ENCODE results near the gene RBM12. TPM values are rescaled to one million over a fixed set of nuclear protein-coding genes. Genes with fewer than 3 reads are reported as not detected.

Gene RBM12
- polyA plus RNA-seq, 1 experiment, result 54.4 TPM

DNA sequence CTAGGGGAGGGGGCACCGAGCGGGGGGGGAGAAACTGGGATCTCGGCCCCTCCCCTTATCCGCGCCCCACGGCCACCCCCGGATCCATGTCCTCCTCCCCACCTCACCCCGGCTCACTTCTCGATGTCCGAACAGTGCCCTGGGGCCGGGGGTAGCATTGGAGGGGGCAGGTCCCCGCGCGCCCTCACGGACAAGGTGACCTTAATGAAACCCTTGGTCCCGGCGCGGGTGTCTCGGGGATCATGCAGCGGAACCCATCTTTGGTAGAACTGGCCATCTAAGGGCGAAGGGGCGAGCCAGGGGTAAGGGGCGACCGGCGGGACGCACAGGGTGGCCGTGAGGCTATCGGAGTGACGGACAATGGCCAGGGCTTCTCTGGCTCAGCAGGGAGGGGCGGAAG lies 62.7 kb downstream of the RBM12 start:
- no peak for DNase-seq (ENCODE audit: low read depth)
- Histone ChIP-seq H3K36me3 (ENCODE audit: control insufficient read depth, insufficient read depth, low read length) (no peaks in the 10 kb centered on the region), H3K4me3 (ENCODE audit: low read depth, low read length) (peak overlapping the region; percentile 30), H3K27me3 (ENCODE audit: control insufficient read depth, insufficient read depth, low read length) (peaks cover 12% of the 10 kb centered on the region)
- ChIA-PET POLR2A (no interaction called here), CTCF (interaction anchor here (1.0 to 1.7 kb wide), 2 partner anchors 17 to 136 kb away, joined by 4 to 6 read pairs; no protein-coding TSS in a partner anchor)
- TF ChIP-seq, protein P1, sequence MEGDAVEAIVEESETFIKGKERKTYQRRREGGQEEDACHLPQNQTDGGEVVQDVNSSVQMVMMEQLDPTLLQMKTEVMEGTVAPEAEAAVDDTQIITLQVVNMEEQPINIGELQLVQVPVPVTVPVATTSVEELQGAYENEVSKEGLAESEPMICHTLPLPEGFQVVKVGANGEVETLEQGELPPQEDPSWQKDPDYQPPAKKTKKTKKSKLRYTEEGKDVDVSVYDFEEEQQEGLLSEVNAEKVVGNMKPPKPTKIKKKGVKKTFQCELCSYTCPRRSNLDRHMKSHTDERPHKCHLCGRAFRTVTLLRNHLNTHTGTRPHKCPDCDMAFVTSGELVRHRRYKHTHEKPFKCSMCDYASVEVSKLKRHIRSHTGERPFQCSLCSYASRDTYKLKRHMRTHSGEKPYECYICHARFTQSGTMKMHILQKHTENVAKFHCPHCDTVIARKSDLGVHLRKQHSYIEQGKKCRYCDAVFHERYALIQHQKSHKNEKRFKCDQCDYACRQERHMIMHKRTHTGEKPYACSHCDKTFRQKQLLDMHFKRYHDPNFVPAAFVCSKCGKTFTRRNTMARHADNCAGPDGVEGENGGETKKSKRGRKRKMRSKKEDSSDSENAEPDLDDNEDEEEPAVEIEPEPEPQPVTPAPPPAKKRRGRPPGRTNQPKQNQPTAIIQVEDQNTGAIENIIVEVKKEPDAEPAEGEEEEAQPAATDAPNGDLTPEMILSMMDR (IDR thresholded peaks at IDR 0.05; ENCODE audit: insufficient read depth, low read depth, low read length), result no peak

DNA sequence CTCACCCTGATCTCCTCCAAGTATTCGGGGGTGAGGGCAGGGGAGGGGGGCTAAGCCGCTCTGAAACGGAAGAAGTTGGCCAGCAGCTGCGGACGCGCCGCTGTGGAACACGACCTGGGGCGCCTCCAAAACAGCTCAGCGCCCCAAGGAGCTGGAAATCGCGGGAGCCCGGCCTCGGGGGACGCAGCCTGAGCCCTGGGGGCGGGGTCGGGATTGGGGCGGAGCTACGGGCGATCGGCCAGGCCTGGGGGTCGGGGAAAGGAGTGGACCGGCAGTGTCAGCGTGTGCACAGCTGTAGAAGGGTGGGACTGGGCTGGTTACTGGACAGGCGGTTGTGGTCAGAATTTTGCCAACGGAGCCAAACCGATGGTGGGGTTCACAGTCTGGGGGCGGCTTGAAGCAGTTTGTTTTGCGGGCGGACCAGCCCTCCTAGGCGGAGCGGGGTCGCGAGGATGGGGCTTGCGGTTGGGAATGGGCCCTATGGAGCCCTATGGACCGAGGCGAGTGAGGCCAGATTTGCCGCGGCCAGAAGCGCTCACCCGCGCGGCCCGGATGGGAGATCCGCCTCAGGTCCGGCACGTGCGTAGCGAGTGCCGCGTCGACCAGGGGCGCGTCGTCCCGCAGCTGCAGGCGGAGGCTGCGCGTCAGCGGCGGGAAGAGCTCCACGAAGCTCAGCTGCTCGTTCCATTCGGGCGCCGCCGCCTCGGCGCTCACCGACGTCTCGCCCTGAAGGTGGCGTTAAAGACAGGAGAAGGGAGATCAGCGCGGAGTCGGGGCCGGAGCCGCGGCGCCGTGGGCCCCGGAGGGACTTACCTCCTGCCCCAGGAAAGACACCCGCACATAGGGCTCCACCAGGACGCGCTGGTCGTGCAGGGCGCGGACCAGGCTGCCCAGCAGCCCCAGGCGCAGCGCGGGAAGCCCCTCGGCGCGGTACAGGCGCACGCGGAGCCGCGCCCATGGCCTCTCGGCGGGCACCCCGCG lies 63.4 kb downstream of the RBM12 start:
- DNase-seq (ENCODE audit: low read depth), result no peak
- POLR2A ChIA-PET, result no interaction called here
- H3K27me3 ChIP-seq (ENCODE audit: control insufficient read depth, insufficient read depth, low read length), result peaks cover 12% of the 10 kb centered on the region
- TF ChIP-seq, protein P1 (IDR thresholded peaks at IDR 0.05; ENCODE audit: insufficient read depth, low read depth, low read length), result peak; percentile 46
- CTCF ChIA-PET, result interaction anchor here (0.9 to 1.7 kb wide), 4 partner anchors 8 to 135 kb away, joined by 3 to 6 read pairs (median 4); no protein-coding TSS in a partner anchor
- no peaks in the 10 kb centered on the region for H3K36me3 ChIP-seq (ENCODE audit: control insufficient read depth, insufficient read depth, low read length)
- peak overlapping the region; percentile 30 for H3K4me3 ChIP-seq (ENCODE audit: low read depth, low read length)

DNA sequence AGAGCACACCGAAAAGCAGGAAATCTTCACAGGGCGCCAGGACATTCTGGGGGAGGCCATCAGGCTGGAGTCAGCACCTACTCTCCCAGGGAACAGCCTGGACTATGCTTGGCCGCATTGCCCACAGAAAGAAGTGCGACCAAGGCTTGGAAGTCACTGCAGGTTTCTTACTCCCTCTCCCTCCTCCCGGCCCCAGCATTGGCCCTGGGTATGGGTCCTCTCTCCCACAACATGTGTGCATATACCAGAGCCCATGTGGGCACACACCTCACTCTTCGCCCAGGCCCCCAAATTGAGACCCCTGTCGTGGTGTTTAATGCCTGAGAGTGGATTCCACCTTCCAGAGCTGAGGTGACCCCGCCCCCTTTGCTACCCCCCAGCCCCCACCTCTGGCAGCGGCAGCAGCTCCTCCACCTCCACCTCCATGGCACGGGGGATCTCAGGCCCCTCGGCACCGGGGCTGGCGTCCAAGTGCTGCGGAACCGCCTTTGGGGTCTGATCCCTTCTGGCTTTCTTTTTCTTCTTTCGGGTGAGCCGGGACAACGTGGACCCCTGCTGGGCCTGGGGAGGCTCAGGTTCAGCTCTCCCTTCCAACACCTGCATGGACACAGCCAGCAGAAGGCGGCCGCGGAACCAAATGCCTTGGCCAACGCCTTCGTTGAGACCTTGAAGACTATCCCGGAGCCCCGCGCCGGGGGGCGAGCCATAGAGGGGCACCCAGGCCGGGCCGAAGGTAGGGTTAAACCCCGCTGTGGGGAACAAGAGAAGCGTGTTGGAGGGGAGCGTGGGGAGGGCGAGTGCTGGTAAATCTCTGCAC lies 64.3 kb downstream of the RBM12 start:
- TF ChIP-seq, protein P1 (IDR thresholded peaks at IDR 0.05; ENCODE audit: insufficient read depth, low read depth, low read length), result no peak
- CTCF ChIA-PET, result interaction anchor here (0.9 to 1.7 kb wide), 3 partner anchors 9 to 18 kb away, joined by 3 to 6 read pairs (median 4); no protein-coding TSS in a partner anchor
- POLR2A ChIA-PET, result no interaction called here
- no peak overlapping the region; the same call in 1 of the 2 replicates for H3K4me3 ChIP-seq (ENCODE audit: low read depth, low read length)
- H3K36me3 ChIP-seq (ENCODE audit: control insufficient read depth, insufficient read depth, low read length), result no peaks in the 10 kb centered on the region
- H3K27me3 ChIP-seq (ENCODE audit: control insufficient read depth, insufficient read depth, low read length), result peaks cover 12% of the 10 kb centered on the region
- no peak for DNase-seq (ENCODE audit: low read depth)

DNA sequence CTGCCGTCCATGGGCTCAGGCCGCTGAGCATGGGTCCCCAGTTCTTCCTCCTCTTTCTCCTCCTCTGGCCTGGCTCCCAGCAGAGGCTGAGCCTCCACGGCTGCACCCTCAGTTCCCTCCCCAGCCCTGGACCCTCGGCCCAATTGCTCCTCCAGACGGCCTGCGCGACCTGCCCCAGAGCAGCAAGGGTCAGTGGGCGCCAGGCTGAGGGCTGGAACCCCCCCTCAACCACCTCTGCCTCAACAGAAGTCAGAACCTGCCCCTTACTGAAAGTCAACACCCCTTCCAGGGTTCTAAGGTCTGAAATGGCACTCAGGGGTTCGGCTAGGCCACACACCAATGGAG lies 65.0 kb downstream of the RBM12 start:
- no peak for DNase-seq (ENCODE audit: low read depth)
- CTCF ChIA-PET, result no interaction called here
- H3K36me3 ChIP-seq (ENCODE audit: control insufficient read depth, insufficient read depth, low read length), result no peaks in the 10 kb centered on the region
- H3K4me3 ChIP-seq (ENCODE audit: low read depth, low read length), result no peak overlapping the region
- peaks cover 12% of the 10 kb centered on the region for H3K27me3 ChIP-seq (ENCODE audit: control insufficient read depth, insufficient read depth, low read length)
- POLR2A ChIA-PET, result no interaction called here
- TF ChIP-seq, protein P1 (IDR thresholded peaks at IDR 0.05; ENCODE audit: insufficient read depth, low read depth, low read length), result no peak

Small RNA genes lying within 50 kb of the gene (small RNA-seq; reads per million reads assigned to genes)
- not detected for gene RNU6-759P (ENCODE audit: insufficient read length, low read depth, low replicate concordance)

Other genes with a start within 250 kb of the RBM12 start
- gene GDF5, start 226.7 kb downstream of the RBM12 start, polyA plus RNA-seq (2011; rRNA removed), result 7.6 and 10.9 TPM in 2 replicates
- 6.6 and 7.9 TPM in 2 replicates for gene CEP250, start 209.3 kb downstream of the RBM12 start, polyA plus RNA-seq (2011; rRNA removed)
- not detected in 2 replicates for gene C20orf173, start 135.2 kb downstream of the RBM12 start, polyA plus RNA-seq (2011; rRNA removed)
- 567 and 917 TPM in 2 replicates for gene ERGIC3, start 122.8 kb downstream of the RBM12 start, polyA plus RNA-seq (2011; rRNA removed)
- 8.3 and 11.4 TPM in 2 replicates for gene SPAG4, start 49.1 kb downstream of the RBM12 start, polyA plus RNA-seq (2011; rRNA removed)
- gene CPNE1, start within 50 bp of the RBM12 start, polyA plus RNA-seq (2011; rRNA removed), result 134 and 217 TPM in 2 replicates
- gene NFS1, start 34.5 kb upstream of the RBM12 start, polyA plus RNA-seq (2011; rRNA removed), result 40.9 and 45.6 TPM in 2 replicates
- 306 and 399 TPM in 2 replicates for gene ROMO1, start 34.5 kb upstream of the RBM12 start, polyA plus RNA-seq (2011; rRNA removed)
- 63.5 and 107 TPM in 2 replicates for gene RBM39, start 77.4 kb upstream of the RBM12 start, polyA plus RNA-seq (2011; rRNA removed)
- 23.5 and 24.9 TPM in 2 replicates for gene PHF20, start 107.1 kb upstream of the RBM12 start, polyA plus RNA-seq (2011; rRNA removed)

All from BJ (cell line).